GM12878 (cell line): ENCODE data around the gene KCNQ1. TPM values are rescaled to one million over a fixed set of nuclear protein-coding genes. Genes with fewer than 3 reads are reported as not detected.

Experiments used
- ATAC-seq: fragments of 200-7000 bp; cut with Tn5 transposase; 3 replicates; pipeline ENCODE4 v1.9.1; 2020; ENCODE audit warnings: mild to moderate bottlenecking, moderate library complexity
- BruUV-seq: library from RNA; stranded (reverse); fragments of 400-500 nt; replicated peaks from 2 replicates; lab custom pipeline; 2021; lab: Mats Ljungman, UMichigan
- CTCF ChIA-PET: fragments of 300-600 bp; sonication (Branson Sonifier 250); formaldehyde crosslinking; extraction: SDS; loops from one replicate; lab custom pipeline; 2021; ENCODE audit warnings: inconsistent platforms; lab: Yijun Ruan, JAX
- POLR2A ChIA-PET: fragments of 350-600 bp; formaldehyde crosslinking; extraction: SDS; loops from one replicate; lab custom pipeline; 2021; ENCODE audit warnings: inconsistent platforms; lab: Charles Lee
- RAD21 ChIA-PET: fragments of 300-600 bp; sonication (Branson Sonifier 250); formaldehyde crosslinking; loops from one replicate; lab custom pipeline; 2023; ENCODE audit warnings: antibody characterized with exemption; ENCODE audit not compliant: unreplicated experiment; lab: Charles Lee
- SMC1A ChIA-PET: fragments of 300-600 bp; sonication (Branson Sonifier 250); formaldehyde crosslinking; loops from one replicate; lab custom pipeline; 2023; ENCODE audit not compliant: unreplicated experiment, uncharacterized antibody; lab: Charles Lee
- DNase-seq: peaks from one replicate; pipeline ENCODE4 v3.0.0-alpha.2; 2011; ENCODE audit warnings: low read depth, low spot score
- FAIRE-seq: peaks from 3 replicates; lab custom pipeline; 2011; peaks lifted over from hg19 to GRCh38; lab: Jason Lieb, UNC
- H2AFZ ChIP-seq: 2 replicates; pipeline ENCODE4 v1.6.0; 2011; ENCODE audit warnings: low read depth, low read length, control low read depth; ENCODE audit not compliant: control insufficient read depth
- H3K27ac ChIP-seq: 2 replicates; pipeline ENCODE4 v1.5.1; 2011; ENCODE audit warnings: control low read depth; ENCODE audit not compliant: control insufficient read depth, insufficient read depth
- H3K27me3 ChIP-seq, 2 experiments: replicated peaks in 1 of 2; 2 replicates each; pipeline versions ENCODE4 v1.6.0 to v1.6.1; 2011; ENCODE audit warnings: low read length in 1 of 2; ENCODE audit not compliant: control insufficient read depth in 2 of 2, insufficient read depth in 2 of 2
- H3K36me3 ChIP-seq, 2 experiments: 2 replicates each; pipeline ENCODE4 v1.5.1; 2011; ENCODE audit warnings: low read length in 1 of 2; ENCODE audit not compliant: control insufficient read depth in 2 of 2, insufficient read depth in 2 of 2
- H3K4me1 ChIP-seq: 2 replicates; pipeline ENCODE4 v1.6.1; 2011; ENCODE audit warnings: mild to moderate bottlenecking, low read length, moderate library complexity, mixed read lengths; ENCODE audit not compliant: control insufficient read depth, insufficient read depth
- H3K4me2 ChIP-seq: 2 replicates; pipeline ENCODE4 v1.6.0; 2011; ENCODE audit warnings: control low read depth; ENCODE audit not compliant: control insufficient read depth, insufficient read depth
- H3K4me3 ChIP-seq: fragments of 200-600 bp; sonication (generic); 2 replicates; pipeline ENCODE4 v1.5.1; 2016
- H3K79me2 ChIP-seq: 2 replicates; pipeline ENCODE4 v1.6.0; 2011; ENCODE audit warnings: low read length; ENCODE audit not compliant: control insufficient read depth, insufficient read depth
- H3K9ac ChIP-seq: 2 replicates; pipeline ENCODE4 v1.8.0; 2011; ENCODE audit warnings: low read length, control low read depth, mixed read lengths; ENCODE audit not compliant: control insufficient read depth, insufficient read depth
- H3K9me3 ChIP-seq: replicated peaks from 3 replicates; pipeline ENCODE4 v1.5.1; 2011; ENCODE audit warnings: mild to moderate bottlenecking, low read length; ENCODE audit not compliant: control insufficient read depth, insufficient read depth
- H4K20me1 ChIP-seq: 2 replicates; pipeline ENCODE4 v1.6.0; 2011; ENCODE audit not compliant: control insufficient read depth, insufficient read depth
- BCL3 ChIP-seq: IDR thresholded peaks from 2 replicates; pipeline ENCODE4 v1.6.1; 2011; ENCODE audit warnings: borderline replicate concordance, low read depth, mild to moderate bottlenecking, moderate library complexity, low read length; ENCODE audit not compliant: insufficient read depth, poor library complexity, severe bottlenecking
- BHLHE40 ChIP-seq, 2 experiments: fragments of 450-650 bp in 1 of 2; IDR thresholded peaks; 2 replicates each; pipeline ENCODE4 v1.6.1; 2011 to 2017; ENCODE audit warnings: low read depth in 2 of 2, borderline replicate concordance in 1 of 2, improper control_type of control experiment in 1 of 2, low read length in 1 of 2, mild to moderate bottlenecking in 1 of 2
- E4F1 ChIP-seq: fragments of 450-650 bp; IDR thresholded peaks from 2 replicates; pipeline ENCODE4 v1.6.1; 2018; ENCODE audit warnings: borderline replicate concordance, mild to moderate bottlenecking; ENCODE audit not compliant: partially characterized antibody
- EED ChIP-seq: sonication (generic); IDR thresholded peaks from 2 replicates; pipeline ENCODE4 v1.6.1; 2016; ENCODE audit warnings: antibody characterized with exemption, low read depth
- EZH2 ChIP-seq: IDR thresholded peaks from 2 replicates; pipeline ENCODE4 v1.6.1; 2012; ENCODE audit warnings: low read depth, mild to moderate bottlenecking, control low read depth, inconsistent platforms, low read length, borderline replicate concordance; ENCODE audit not compliant: control insufficient read depth
- GABPA ChIP-seq: IDR thresholded peaks from 2 replicates; pipeline ENCODE4 v1.6.1; 2014; ENCODE audit warnings: antibody characterized with exemption, low read depth, mild to moderate bottlenecking, inconsistent platforms
- NR2C1 ChIP-seq: fragments of 450-650 bp; IDR thresholded peaks from 2 replicates; pipeline ENCODE4 v1.6.1; 2017; ENCODE audit warnings: antibody characterized with exemption, mild to moderate bottlenecking, moderate library complexity
- SIN3A ChIP-seq: IDR thresholded peaks from 2 replicates; pipeline ENCODE4 v1.6.1; 2012; ENCODE audit warnings: low read depth, low read length, improper control_type of control experiment
- SIX5 ChIP-seq: IDR thresholded peaks from 2 replicates; pipeline ENCODE4 v1.6.1; 2011; ENCODE audit warnings: mild to moderate bottlenecking, low read depth, low read length, moderate library complexity; ENCODE audit not compliant: severe bottlenecking
- SMAD5 ChIP-seq: IDR thresholded peaks from 2 replicates; pipeline ENCODE4 v1.6.1; 2016; ENCODE audit warnings: antibody characterized with exemption, low read depth
- SRF ChIP-seq, 2 experiments: IDR thresholded peaks; 2 replicates each; pipeline ENCODE4 v1.6.1; 2011; ENCODE audit warnings: low read depth in 2 of 2, low read length in 2 of 2, mild to moderate bottlenecking in 1 of 2, moderate library complexity in 1 of 2
- YBX1 ChIP-seq: fragments of 450-650 bp; IDR thresholded peaks from 2 replicates; pipeline ENCODE4 v1.6.1; 2016; ENCODE audit warnings: antibody characterized with exemption
- ZBED1 ChIP-seq: IDR thresholded peaks from 2 replicates; pipeline ENCODE4 v1.6.1; 2016; ENCODE audit warnings: borderline replicate concordance
- ZBTB11 ChIP-seq: fragments of 450-650 bp; formaldehyde crosslinking; IDR thresholded peaks from 2 replicates; pipeline ENCODE4 v1.5.0; 2022; ENCODE audit warnings: mild to moderate bottlenecking, missing genetic modification characterization
- ZNF384 ChIP-seq: IDR thresholded peaks from 2 replicates; pipeline ENCODE4 v1.6.1; 2012; ENCODE audit warnings: low read depth, mild to moderate bottlenecking, low read length, improper control_type of control experiment, borderline replicate concordance
- WGBS: methylation state at CpG from one replicate; pipeline ENCODE4 v1.1.6; 2016; ENCODE audit warnings: low lambda C conversion rate; ENCODE audit not compliant: insufficient replicate concordance, insufficient coverage; ENCODE audit errors: missing lambda C conversion rate; 5-methylcytosine and 5-hydroxymethylcytosine counted together
- in situ Hi-C: fragments of 300-500 bp; cut with MboI; formaldehyde crosslinking; loops from 9 replicates; pipeline ENCODE4 v1.14.3; 2018; ENCODE audit warnings: mixed read lengths
- intact Hi-C: fragments of 100-400 bp; cut with micrococcal nuclease; formaldehyde crosslinking; loops from one replicate; pipeline ENCODE4 v1.14.2; 2022; ENCODE audit not compliant: unreplicated experiment
- polyA plus RNA-seq, 11 experiments: library from polyadenylated mRNA; depleted of rRNA in 4 of 11; unstranded in 6 of 11; stranded (reverse) in 5 of 11; fragments of >200 nt; fragmentation: Nextera tagmentation in 4 of 11; fragmentation: Illumina TruSeq in 1 of 11; extraction: Ambion mirVana in 4 of 11; extraction: Trizol in 1 of 11; gene quantifications; 1 replicate in 1 of 11; 2 replicates in 10 of 11; pipeline versions ENCODE4 v1.2.1 to v1.2.3, GENCODE V29; 2011 to 2016; ENCODE audit warnings: inconsistent platforms in 2 of 11, missing spikeins in 2 of 11, low read depth in 1 of 11
- total RNA-seq, 4 experiments: library from RNA; depleted of rRNA in 3 of 4; stranded (reverse); fragments of >200 nt in 3 of 4; fragmentation: Illumina TruSeq in 1 of 4; extraction: Trizol in 1 of 4; gene quantifications; 2 replicates each; pipeline versions ENCODE4 v1.2.1 to v1.2.3, GENCODE V29; 2013 to 2021

KCNQ1 gene
- total and polyA plus RNA-seq, 10 of the 15 experiments (the other 5 are each of a cell fraction or from before 2014, with no cell fraction given): 0.03 to 0.15 (median 0.12) TPM; not detected in 7

GRCh38 chr11:2804701-2805387, 360.0 kb downstream of the KCNQ1 start:
- 42% methylated on average over 19 of the region's 19 CpGs for WGBS
- in situ Hi-C loops (no loop called here), intact Hi-C loops (no loop called here)
- RAD21 ChIA-PET: no interaction called here
- FAIRE-seq (no peak), ATAC-seq (no peak), DNase-seq (no peak)
- H3K27ac ChIP-seq: no peak overlapping the region
- H3K4me1 ChIP-seq: no peaks in the 10 kb centered on the region
- no peaks in the 10 kb centered on the region for H3K79me2 ChIP-seq
- CTCF ChIA-PET: no interaction called here
- POLR2A ChIA-PET: no interaction called here
- H3K9me3 ChIP-seq: no peaks in the 10 kb centered on the region
- no peaks in the 10 kb centered on the region for H3K27me3 ChIP-seq
- SMC1A ChIA-PET: no interaction called here
- no peaks in the 10 kb centered on the region for H3K36me3 ChIP-seq
- H3K4me2 ChIP-seq: no peak overlapping the region
- no peak overlapping the region for H2AFZ ChIP-seq
- H4K20me1 ChIP-seq: no peaks in the 10 kb centered on the region
- no peak overlapping the region for H3K4me3 ChIP-seq
- BruUV-seq: no TSS peak
- no peak overlapping the region for H3K9ac ChIP-seq
- TF ChIP-seq SRF (IDR thresholded peaks at IDR 0.05; ENCODE audit: low read depth in 2 of 2, low read length in 2 of 2): no peak
- TF ChIP-seq EZH2: no peak
- TF ChIP-seq GABPA: no peak
- no peak for TF ChIP-seq EED
- no peak for TF ChIP-seq SIN3A
- TF ChIP-seq YBX1: no peak
- TF ChIP-seq ZBTB11 (CRISPR knock-in tag): no peak
- no peak for TF ChIP-seq ZBED1
- TF ChIP-seq NR2C1: no peak
- no peak for TF ChIP-seq SIX5
- no peak for TF ChIP-seq E4F1
- no peak for TF ChIP-seq BCL3
- no peak for TF ChIP-seq ZNF384
- no peak for TF ChIP-seq SMAD5
- TF ChIP-seq BHLHE40 (IDR thresholded peaks at IDR 0.05; ENCODE audit: borderline replicate concordance in 1 of 2, low read depth in 2 of 2, low read length in 1 of 2): no peak
